HUDEP-2 (cell line): ENCODE measurements around the gene KIF25.
"Not testable (repeated sequence)": the region's sequence is repeated elsewhere in the genome, so short reads cannot be mapped to it uniquely, and the experiment has no call there.

Experiments used
- DNase-seq, 76 experiments: peaks; one replicate each; lab custom pipeline; 2025; ENCODE audit not compliant: unreplicated experiment in 76 of 76; lab: John Stamatoyannopoulos, UW

Gene KIF25

DNA sequence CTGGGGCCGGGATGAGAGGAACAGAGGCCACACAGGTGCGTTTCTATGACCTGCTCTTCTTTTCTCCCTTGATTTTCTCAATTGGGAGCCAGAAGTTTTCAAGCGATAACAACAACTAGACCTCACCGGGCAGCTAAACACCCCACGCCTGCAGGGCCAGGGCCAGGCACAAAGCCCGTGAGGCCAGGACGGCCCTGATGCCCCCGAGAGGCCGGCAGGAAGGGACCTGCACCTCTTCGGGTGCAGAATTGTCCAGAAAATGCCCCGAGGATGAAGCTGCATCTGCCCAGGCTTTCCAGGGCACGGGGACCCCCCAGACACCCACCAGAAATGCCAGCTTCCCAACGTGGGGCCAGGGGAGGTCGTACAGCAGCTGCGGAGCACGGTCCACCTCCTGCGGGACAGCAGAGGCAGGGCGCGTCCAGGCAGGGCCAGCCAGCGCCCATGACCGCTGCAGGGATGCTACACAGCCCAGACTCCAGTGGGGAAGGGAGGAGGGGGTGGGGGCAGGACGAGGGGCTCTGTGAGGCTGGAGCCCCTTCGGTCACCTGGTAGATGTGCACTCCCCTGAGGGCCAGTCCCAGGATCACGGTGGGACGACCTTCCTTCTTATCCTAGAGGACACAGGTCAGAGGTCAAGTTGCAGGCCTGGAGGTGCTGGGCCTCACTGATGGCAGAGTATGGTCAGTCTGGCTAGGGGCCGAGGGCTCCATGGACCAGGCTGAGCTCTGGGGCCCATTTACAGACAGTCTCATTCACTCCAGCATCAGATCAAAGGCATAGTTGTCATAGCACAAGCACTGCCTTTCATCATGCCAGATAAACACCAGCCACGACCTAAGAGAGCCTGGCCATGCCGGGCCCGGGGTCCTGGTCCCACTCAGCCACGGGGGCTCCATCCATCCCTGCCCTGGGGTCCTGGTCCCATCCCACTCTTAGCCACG, 65.1 kb downstream of the KIF25 start:
- no peak for DNase-seq

GRCh38 chr6:168063431-168063830, 66.0 kb downstream of the KIF25 start:
- no peak for DNase-seq

GRCh38 chr6:168064226-168064807, 66.8 kb downstream of the KIF25 start:
- DNase-seq, result no peak

DNA sequence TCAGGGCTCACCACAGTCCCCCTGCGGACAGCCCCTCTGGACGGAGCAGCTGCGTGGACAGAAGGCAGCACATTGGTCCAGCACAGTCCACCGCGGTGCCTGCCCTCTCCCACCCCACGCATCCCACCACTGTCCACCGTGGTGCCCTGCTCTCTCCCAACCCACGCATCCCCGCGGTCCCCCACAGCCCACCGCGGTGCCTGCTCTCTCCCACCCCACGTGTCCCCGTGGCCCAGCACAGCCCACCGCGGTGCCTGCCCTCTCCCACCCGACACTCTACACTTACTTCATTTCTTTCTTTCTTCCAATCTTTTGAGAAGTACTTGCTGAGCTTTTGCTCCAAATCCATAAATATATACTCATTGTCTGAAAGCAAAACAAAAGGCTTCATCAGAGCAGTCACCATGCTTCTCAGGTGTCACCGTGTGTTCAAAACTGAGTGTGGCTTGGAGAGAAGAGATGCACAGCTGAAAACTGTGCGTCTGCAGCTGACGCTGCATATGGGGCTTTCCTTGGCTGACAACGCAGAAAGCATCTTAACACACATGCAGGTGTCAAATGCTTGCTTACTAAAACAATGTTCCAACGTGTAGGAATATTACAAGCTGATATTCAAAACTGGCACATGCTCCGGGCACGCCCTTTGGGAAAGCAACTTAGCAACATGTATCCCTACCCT, 69.7 kb downstream of the KIF25 start:
- DNase-seq, result no peak

DNA sequence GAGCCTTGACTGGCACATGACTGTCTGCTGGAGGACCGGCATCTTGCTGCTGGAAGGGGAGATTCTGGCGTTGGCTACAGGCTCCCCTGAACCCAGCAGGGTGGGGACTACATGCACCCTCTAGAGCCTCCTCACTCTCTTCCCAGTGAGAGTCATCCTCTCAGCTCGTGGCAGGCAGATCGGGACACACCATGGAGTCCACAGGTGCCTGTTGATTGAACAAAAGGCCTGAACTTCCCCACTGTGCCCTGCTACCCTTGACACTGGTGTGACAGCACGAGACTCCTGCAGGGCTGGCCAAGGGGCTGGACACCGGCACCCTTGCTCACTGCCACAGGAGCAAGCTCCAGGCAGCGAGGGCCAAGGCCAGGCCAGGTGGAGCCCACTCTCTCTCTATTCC, 73.3 kb downstream of the KIF25 start:
- no peak for DNase-seq

- peak in 15 of 76 experiments; percentile 7 to 50 (median 20) for DNase-seq
These were observed 74.1 kb downstream of the KIF25 start for GRCh38 chr6:168071620-168072019.

- no peak for DNase-seq
These were observed 74.8 kb downstream of the KIF25 start for GRCh38 chr6:168072261-168072660.

DNA sequence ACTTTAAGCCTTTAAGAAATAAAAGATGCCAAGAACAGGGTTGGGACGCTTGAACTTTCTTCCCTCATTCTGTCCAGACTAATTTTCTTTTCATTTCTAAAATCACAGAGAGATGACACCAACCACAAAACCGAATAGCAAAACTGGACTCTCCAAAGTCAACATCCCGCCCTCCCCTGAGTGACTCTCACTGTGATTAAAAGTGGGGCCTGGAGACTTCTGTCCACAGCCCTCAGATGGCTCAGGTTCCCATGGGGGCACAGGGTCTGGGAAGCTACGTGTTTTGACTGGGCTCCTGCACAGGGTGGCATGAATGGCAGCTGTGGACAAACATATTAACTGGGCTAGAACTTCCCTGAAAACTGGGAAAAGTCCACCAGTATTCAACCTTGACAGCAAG, 75.3 kb downstream of the KIF25 start:
- DNase-seq, result no peak

GRCh38 chr6:168073937-168074730, 76.7 kb downstream of the KIF25 start:
- DNase-seq, result no peak

GRCh38 chr6:168075216-168075615, 77.7 kb downstream of the KIF25 start:
- DNase-seq, result no peak

- DNase-seq, result no peak
These were observed 78.3 kb downstream of the KIF25 start for GRCh38 chr6:168075787-168076202.

- not testable (repeated sequence) for DNase-seq
These were observed 79.9 kb downstream of the KIF25 start for GRCh38 chr6:168077401-168077800.

DNA sequence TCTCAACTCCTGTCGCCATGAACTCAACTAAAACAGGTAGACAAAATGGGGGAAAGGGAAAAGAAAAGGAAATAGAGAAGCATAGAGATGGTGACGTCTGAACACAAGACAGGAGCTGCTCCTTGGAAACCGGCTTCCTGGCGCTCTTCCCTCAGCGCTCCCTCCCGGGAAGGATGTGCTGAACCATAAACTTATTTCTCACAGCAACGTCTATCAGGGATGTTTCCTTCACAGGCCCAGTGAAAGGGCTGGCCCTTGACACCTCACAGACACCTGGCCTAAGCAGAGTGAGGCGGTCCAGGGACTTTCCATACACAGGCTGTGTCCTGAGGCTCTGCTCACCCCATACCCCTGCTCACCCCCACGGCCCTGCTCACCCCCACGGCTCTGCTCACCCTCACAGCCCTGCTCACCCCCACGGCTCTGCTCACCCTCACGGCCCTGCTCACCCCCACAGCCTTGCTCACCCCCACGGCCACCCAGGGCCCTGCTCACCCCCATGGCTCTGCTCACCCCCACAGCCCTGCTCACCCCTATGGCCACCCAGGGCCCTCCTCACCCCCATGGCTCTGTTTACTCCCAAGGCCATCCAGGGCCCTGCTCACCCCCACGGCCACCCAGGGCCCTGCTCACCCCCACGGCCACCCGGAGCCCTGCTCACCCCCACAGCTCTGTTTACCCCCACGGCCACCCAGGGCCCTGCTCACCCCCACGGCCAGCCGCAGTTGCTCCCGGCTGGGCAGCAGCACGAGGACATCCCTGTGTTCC, 80.9 kb downstream of the KIF25 start:
- no peak for DNase-seq

- DNase-seq, result no peak
These were observed 81.5 kb downstream of the KIF25 start, which contains the start of gene FRMD1 for GRCh38 chr6:168078943-168079405. TSS of gene FRMD1 (minus strand) at chr6:168079212. CDS start at chr6:168079094, 118 bp downstream.

DNA sequence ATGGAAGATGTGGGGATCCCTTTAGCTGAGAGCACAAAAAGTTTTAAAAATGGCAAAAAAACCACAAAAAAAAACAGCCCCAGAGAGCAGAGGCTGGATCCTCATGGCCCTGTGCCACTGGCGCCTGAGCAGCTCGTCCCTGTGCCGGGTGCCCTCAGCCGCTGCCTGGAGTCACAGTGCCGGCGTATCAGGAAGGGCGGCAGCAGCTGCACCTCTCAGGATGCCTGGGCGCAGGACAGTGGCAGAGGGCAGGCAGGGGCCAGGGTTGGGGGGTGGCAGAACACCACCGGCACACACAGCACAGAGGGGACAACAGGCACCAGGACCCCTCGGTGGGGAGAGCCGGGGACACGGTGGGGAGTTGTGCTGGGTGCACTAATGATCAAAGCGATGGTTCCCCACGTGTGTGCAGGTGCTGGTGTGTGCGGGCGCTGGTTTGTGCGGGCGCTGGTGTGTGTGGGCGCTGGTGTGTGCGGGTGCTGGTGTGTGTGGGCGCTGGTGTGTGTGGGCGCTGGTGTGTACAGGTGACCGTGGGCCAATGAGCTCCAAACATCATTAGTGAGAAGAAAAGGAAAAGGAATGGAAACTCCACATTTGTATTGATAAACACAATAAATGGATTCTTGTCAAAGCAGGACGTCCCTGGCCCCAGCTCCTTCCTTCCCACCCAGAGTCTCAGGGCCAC, 83.1 kb downstream of the KIF25 start:
- DNase-seq, result no peak

DNA sequence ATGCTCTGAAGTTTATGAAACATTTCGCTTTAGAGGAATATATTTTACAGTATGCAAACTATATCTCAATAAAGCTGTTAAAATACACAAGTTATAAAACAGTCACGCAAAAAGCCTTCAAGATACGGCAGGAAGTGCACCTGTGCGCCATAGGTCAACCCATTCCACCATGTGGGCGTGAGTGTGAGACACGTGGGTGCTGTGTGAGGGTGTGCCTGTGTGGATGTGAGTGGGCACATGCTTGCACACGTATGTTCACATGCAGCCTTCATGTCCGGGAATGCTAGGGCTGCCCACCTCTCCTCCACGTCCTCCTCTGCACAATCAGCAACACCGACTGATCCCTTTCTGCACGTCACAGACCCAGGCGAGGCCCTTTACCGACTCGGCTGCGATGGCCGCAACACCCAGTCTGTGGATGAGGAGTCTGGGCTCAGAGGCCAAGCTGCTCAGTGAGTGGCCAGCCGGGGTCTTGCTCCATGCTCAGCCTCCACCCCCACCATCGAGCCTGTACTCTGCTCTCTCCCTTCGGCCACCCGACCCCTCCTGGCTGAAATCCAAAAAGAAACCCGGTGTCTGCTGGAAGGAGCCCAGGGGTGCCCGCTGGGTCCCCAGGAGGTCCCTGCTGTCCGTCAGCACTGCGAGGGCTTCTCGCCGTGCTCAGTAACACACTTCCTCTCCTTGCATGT, 84.5 kb downstream of the KIF25 start:
- DNase-seq, result no peak

- DNase-seq, result no peak
These were observed 85.5 kb downstream of the KIF25 start for GRCh38 chr6:168082860-168083513.

DNA sequence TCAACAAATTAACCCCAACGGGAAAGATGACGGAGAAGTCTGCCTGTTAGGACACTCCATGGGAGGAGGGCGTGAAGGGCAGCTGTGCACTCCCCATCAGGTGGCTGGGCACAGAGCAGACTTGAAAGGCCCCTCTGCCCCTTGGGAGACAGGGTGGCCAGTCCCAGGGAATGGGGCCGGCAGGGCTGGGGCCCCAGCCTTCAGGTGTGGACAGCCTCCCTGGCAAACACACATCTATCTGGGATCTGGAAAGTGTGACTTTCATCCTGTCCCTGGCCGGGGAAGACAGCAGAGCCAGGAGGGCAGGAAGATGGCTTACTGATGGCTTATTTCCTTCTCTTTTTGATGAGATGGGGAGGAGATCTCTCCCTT, 86.0 kb downstream of the KIF25 start:
- DNase-seq, result no peak
